LNCAP (cell line): ENCODE results near the gene TTLL3.

Source experiments
- CTCF ChIP-seq: fragments of 450-650 bp; IDR thresholded peaks from 2 replicates; pipeline ENCODE4 v1.5.1; 2017; ENCODE audit warnings: mild to moderate bottlenecking

Gene TTLL3

GRCh38 chr3:9837701-9838582, 27.9 kb downstream of the TTLL3 start:
- no peak for TF ChIP-seq CTCF

GRCh38 chr3:9838856-9839255, 28.8 kb downstream of the TTLL3 start:
- no peak for TF ChIP-seq CTCF

GRCh38 chr3:9841015-9841414, 31.0 kb downstream of the TTLL3 start:
- no peak for TF ChIP-seq CTCF

GRCh38 chr3:9843715-9844438, 33.8 kb downstream of the TTLL3 start, which contains the start of gene RPUSD3:
Gene RPUSD3 (minus strand): TSS chr3:9844008. CDS start chr3:9843990, 18 bp downstream.
- TF ChIP-seq CTCF: no peak

- TF ChIP-seq CTCF: no peak
These were observed 36.2 kb downstream of the TTLL3 start for GRCh38 chr3:9846231-9846630.

GRCh38 chr3:9846931-9847488, 36.9 kb downstream of the TTLL3 start:
- TF ChIP-seq CTCF: no peak

GRCh38 chr3:9848860-9849259, 38.8 kb downstream of the TTLL3 start:
- TF ChIP-seq CTCF: peak; percentile 68
